B cell (primary cell): Measurements from ENCODE around the gene TTLL11. TPM values are rescaled to one million over a fixed set of nuclear protein-coding genes. Genes with fewer than 3 reads are reported as not detected.

Source experiments
- ATAC-seq: fragments of 200-7000 bp; cut with Tn5 transposase; one replicate; pipeline ENCODE4 v1.10.0; 2021; ENCODE audit warnings: low read depth, mild to moderate bottlenecking, moderate number of reproducible peaks, moderate library complexity
- CTCF ChIA-PET: fragments of 350-600 bp; sonication (Branson Sonifier 250); formaldehyde crosslinking; loops from one replicate; lab custom pipeline; 2021; ENCODE audit warnings: antibody characterized with exemption, inconsistent platforms; lab: Charles Lee
- POLR2A ChIA-PET: fragments of 350-600 bp; sonication (Branson Sonifier 250); formaldehyde crosslinking; loops from one replicate; lab custom pipeline; 2021; ENCODE audit warnings: antibody characterized with exemption; lab: Charles Lee
- DNase-seq: peaks from one replicate; pipeline ENCODE4 v3.0.0; 2013
- H2AFZ ChIP-seq: 2 replicates; pipeline ENCODE4 v1.6.1; 2012; ENCODE audit warnings: mild to moderate bottlenecking, low read depth, low read length; ENCODE audit not compliant: insufficient read depth, poor library complexity, severe bottlenecking
- H3K27ac ChIP-seq, 2 donors: 1 replicate in 1 of 2; 2 replicates in 1 of 2; pipeline ENCODE4 v1.5.1; 2012 to 2013; ENCODE audit warnings: low read length in 2 of 2, mild to moderate bottlenecking in 2 of 2, moderate library complexity in 1 of 2
- H3K27me3 ChIP-seq, 4 experiments: fragments of 200-600 bp in 1 of 4; sonication (generic) in 1 of 4; replicated peaks in 1 of 4; 1 replicate in 2 of 4; 2 replicates in 2 of 4; pipeline versions ENCODE4 v1.6.1 to v1.7.0; 2013 to 2016; ENCODE audit warnings: low read length in 3 of 4, mild to moderate bottlenecking in 2 of 4, mixed read lengths in 1 of 4, moderate library complexity in 1 of 4; ENCODE audit not compliant: insufficient read depth in 4 of 4, control insufficient read depth in 3 of 4; ENCODE audit errors: control extremely low read depth in 1 of 4
- H3K36me3 ChIP-seq, 2 experiments: replicated peaks in 1 of 2; 1 replicate in 1 of 2; 2 replicates in 1 of 2; pipeline versions ENCODE4 v1.6.1 to v1.7.1; 2013; ENCODE audit warnings: low read length in 1 of 2; ENCODE audit not compliant: insufficient read depth in 2 of 2, control insufficient read depth in 1 of 2; ENCODE audit errors: control extremely low read depth in 1 of 2, extremely low read depth in 1 of 2
- H3K4me1 ChIP-seq, 2 donors: fragments of 200-600 bp in 1 of 2; sonication (generic) in 1 of 2; 1 replicate in 1 of 2; 2 replicates in 1 of 2; pipeline versions ENCODE4 v1.5.1 to v1.6.1; 2013 to 2017; ENCODE audit warnings: low read length in 2 of 2; ENCODE audit not compliant: control insufficient read depth in 2 of 2, insufficient read depth in 2 of 2
- H3K4me2 ChIP-seq: replicated peaks from 2 replicates; pipeline ENCODE3; 2012; ENCODE audit warnings: mild to moderate bottlenecking, low read depth, low read length; ENCODE audit not compliant: poor library complexity, severe bottlenecking
- H3K4me3 ChIP-seq, 5 experiments: fragments of 200-600 bp in 1 of 5; sonication (generic) in 1 of 5; 1 replicate in 3 of 5; 2 replicates in 2 of 5; pipeline versions ENCODE4 v1.5.1 to v1.7.0; 2011 to 2016; ENCODE audit warnings: low read length in 4 of 5, mild to moderate bottlenecking in 4 of 5, low read depth in 2 of 5, control low read depth in 1 of 5, moderate library complexity in 1 of 5; ENCODE audit not compliant: insufficient read depth in 1 of 5; ENCODE audit errors: control extremely low read depth in 1 of 5, extremely low read depth in 1 of 5
- H3K79me2 ChIP-seq: fragments of 200-600 bp; sonication (generic); one replicate; pipeline ENCODE4 v1.6.0; 2016; ENCODE audit warnings: low read length; ENCODE audit not compliant: control insufficient read depth, insufficient read depth
- H3K9ac ChIP-seq: fragments of 200-600 bp; sonication (generic); 2 replicates; pipeline ENCODE4 v1.6.1; 2017; ENCODE audit warnings: mild to moderate bottlenecking, low read length, moderate library complexity
- H3K9me3 ChIP-seq, 3 donors: one replicate each; pipeline versions ENCODE4 v1.6.1 to v1.7.1; 2013; ENCODE audit warnings: low read length in 2 of 3; ENCODE audit not compliant: control insufficient read depth in 2 of 3, insufficient read depth in 1 of 3; ENCODE audit errors: control extremely low read depth in 1 of 3
- H4K20me1 ChIP-seq: 2 replicates; pipeline ENCODE4 v1.6.0; 2012; ENCODE audit warnings: mild to moderate bottlenecking, low read length; ENCODE audit not compliant: insufficient read depth, control insufficient read depth, poor library complexity, severe bottlenecking
- H3K27ac Mint-ChIP-seq: one replicate; pipeline ENCODE4 v1.8.0; 2021; ENCODE audit warnings: mixed read lengths
- H3K27me3 Mint-ChIP-seq: one replicate; pipeline ENCODE4 v1.8.0; 2021; ENCODE audit warnings: mixed read lengths
- H3K4me1 Mint-ChIP-seq: one replicate; pipeline ENCODE4 v1.8.0; 2021; ENCODE audit warnings: mixed read lengths
- H3K4me3 Mint-ChIP-seq: one replicate; pipeline ENCODE4 v1.8.0; 2021; ENCODE audit warnings: mixed read lengths
- H3K9me3 Mint-ChIP-seq: one replicate; pipeline ENCODE4 v1.8.0; 2022; ENCODE audit warnings: mixed read lengths; ENCODE audit not compliant: insufficient read depth
- EZH2 ChIP-seq: IDR thresholded peaks from 2 replicates; pipeline ENCODE4 v1.6.1; 2012; ENCODE audit warnings: borderline replicate concordance, low read depth, mild to moderate bottlenecking, moderate library complexity, low read length; ENCODE audit not compliant: insufficient read depth, poor library complexity, severe bottlenecking
- WGBS: methylation state at CpG from one replicate; pipeline ENCODE4 v1.1.5; 2013; ENCODE audit warnings: missing lambda C conversion rate; ENCODE audit not compliant: insufficient coverage; 5-methylcytosine and 5-hydroxymethylcytosine counted together
- intact Hi-C: fragments of 100-400 bp; cut with micrococcal nuclease; formaldehyde crosslinking; loops from one replicate; pipeline ENCODE4 v1.10.0; 2022
- polyA plus RNA-seq: library from polyadenylated mRNA; depleted of rRNA; stranded (reverse); fragments of >200 nt; gene quantifications from 2 replicates; pipeline ENCODE4 v1.2.3, GENCODE V29; 2012
- total RNA-seq, 2 donors: library from RNA; stranded (reverse); fragments of 120-200 nt in 1 of 2; gene quantifications; 1 replicate in 1 of 2; 2 replicates in 1 of 2; pipeline versions ENCODE4 v1.2.3 to v1.2.4, GENCODE V29; 2013 to 2022
- TF ChIP-seq, protein P1 (sequence below): fragments of 200-600 bp; IDR thresholded peaks from one replicate; pipeline ENCODE4 v1.8.0; 2022; ENCODE audit warnings: antibody characterized with exemption, mild to moderate bottlenecking

TTLL11 gene
- total and polyA plus RNA-seq, 2 donors (not counting 1 experiment from before 2014, with no cell fraction given): 3.6 to 3.8 TPM

DNA sequence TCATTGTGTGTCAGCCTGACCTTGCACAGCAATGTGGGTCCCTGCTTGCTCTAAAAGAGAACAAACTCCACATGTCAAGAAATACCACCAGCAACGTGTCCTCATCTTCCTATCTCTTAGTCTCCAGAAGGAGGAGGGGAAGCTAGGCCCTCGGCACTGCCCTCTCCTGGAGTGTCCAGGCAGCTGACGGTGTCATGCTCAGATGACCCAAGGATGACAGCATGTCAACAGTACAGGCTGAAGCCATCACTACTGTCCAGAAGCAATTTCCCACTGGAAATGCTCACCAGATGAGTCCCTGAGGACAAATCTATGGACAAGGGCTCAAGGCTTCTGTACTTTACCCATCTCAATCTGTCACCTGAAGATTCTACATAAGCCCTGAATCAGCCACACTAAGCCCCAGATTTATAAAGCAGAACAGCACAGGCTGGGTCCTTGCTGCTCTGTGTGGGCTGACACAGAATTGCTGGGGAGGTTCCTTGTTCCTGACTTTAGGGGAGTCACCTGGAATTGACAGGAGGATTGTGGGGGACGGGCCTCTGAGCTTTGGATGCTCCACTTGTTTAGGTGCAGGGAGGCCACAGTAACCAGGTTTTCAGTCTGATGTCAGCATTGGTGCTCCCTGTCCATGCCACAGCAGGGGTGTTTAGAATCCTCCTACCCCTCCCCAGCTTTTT, 231.5 kb downstream of the TTLL11 start:
- no peak overlapping the region for H3K27ac ChIP-seq
- no peaks in the 10 kb centered on the region for H3K36me3 ChIP-seq
- Mint-ChIP-seq H3K9me3 (no peaks in the 10 kb centered on the region), H3K4me1 (peaks cover 13% of the 10 kb centered on the region), H3K27ac (no peak overlapping the region), H3K4me3 (no peak overlapping the region), H3K27me3 (no peaks in the 10 kb centered on the region)
- intact Hi-C loops: no loop called here
- H2AFZ ChIP-seq: no peak overlapping the region
- no peak overlapping the region for H3K4me2 ChIP-seq
- no peak overlapping the region for H3K9ac ChIP-seq
- TF ChIP-seq EZH2: no peak
- TF ChIP-seq, protein P1, sequence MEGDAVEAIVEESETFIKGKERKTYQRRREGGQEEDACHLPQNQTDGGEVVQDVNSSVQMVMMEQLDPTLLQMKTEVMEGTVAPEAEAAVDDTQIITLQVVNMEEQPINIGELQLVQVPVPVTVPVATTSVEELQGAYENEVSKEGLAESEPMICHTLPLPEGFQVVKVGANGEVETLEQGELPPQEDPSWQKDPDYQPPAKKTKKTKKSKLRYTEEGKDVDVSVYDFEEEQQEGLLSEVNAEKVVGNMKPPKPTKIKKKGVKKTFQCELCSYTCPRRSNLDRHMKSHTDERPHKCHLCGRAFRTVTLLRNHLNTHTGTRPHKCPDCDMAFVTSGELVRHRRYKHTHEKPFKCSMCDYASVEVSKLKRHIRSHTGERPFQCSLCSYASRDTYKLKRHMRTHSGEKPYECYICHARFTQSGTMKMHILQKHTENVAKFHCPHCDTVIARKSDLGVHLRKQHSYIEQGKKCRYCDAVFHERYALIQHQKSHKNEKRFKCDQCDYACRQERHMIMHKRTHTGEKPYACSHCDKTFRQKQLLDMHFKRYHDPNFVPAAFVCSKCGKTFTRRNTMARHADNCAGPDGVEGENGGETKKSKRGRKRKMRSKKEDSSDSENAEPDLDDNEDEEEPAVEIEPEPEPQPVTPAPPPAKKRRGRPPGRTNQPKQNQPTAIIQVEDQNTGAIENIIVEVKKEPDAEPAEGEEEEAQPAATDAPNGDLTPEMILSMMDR: no peak
- H3K79me2 ChIP-seq: no peaks in the 10 kb centered on the region
- no peaks in the 10 kb centered on the region for H4K20me1 ChIP-seq
- H3K4me1 ChIP-seq: peaks cover 0 to 12% of the 10 kb centered on the region in 2 donors
- ATAC-seq (no peak), DNase-seq (no peak)
- H3K9me3 ChIP-seq: no peaks in the 10 kb centered on the region
- WGBS: 68% methylated on average over 4 of the region's 4 CpGs
- no peak overlapping the region for H3K4me3 ChIP-seq
- H3K27me3 ChIP-seq: no peaks in the 10 kb centered on the region
- POLR2A ChIA-PET: no interaction called here
- CTCF ChIA-PET: no interaction called here

- intact Hi-C loops: no loop called here
- no peaks in the 10 kb centered on the region for H3K9me3 Mint-ChIP-seq
- H3K9me3 ChIP-seq: no peaks in the 10 kb centered on the region
- peaks cover 0 to 12% of the 10 kb centered on the region in 2 donors for H3K4me1 ChIP-seq
- H3K4me2 ChIP-seq: no peak overlapping the region
- WGBS: no CpG with 5 or more reads among the region's 2 CpGs
- no peak overlapping the region for H3K9ac ChIP-seq
- DNase-seq (no peak), ATAC-seq (no peak)
- POLR2A ChIA-PET: no interaction called here
- no peak overlapping the region for H3K27ac ChIP-seq
- H3K4me3 ChIP-seq: no peak overlapping the region
- peaks cover 13% of the 10 kb centered on the region for H3K4me1 Mint-ChIP-seq
- no peaks in the 10 kb centered on the region for H3K27me3 Mint-ChIP-seq
- no peak overlapping the region for H3K4me3 Mint-ChIP-seq
- CTCF ChIA-PET: interaction anchor here (1.3 kb wide), 1 partner anchor 12 kb away, joined by 3 read pairs; no protein-coding TSS in a partner anchor
- H3K79me2 ChIP-seq: no peaks in the 10 kb centered on the region
- H3K36me3 ChIP-seq: no peaks in the 10 kb centered on the region
- peak overlapping the region; percentile 12 for H3K27ac Mint-ChIP-seq
- H2AFZ ChIP-seq: no peak overlapping the region
- no peak for TF ChIP-seq EZH2
- TF ChIP-seq, protein P1: no peak
- no peaks in the 10 kb centered on the region for H4K20me1 ChIP-seq
- H3K27me3 ChIP-seq: no peaks in the 10 kb centered on the region
Measured at GRCh38 chr9:121860744-121861143, 232.4 kb downstream of the TTLL11 start.
